G401.6 (cell line): ENCODE measurements around the gene DROSHA.

Source experiments
- FAIRE-seq: peaks from 2 replicates; lab custom pipeline; 2012; peaks lifted over from hg19 to GRCh38; lab: Jason Lieb, UNC

The DROSHA gene

DNA sequence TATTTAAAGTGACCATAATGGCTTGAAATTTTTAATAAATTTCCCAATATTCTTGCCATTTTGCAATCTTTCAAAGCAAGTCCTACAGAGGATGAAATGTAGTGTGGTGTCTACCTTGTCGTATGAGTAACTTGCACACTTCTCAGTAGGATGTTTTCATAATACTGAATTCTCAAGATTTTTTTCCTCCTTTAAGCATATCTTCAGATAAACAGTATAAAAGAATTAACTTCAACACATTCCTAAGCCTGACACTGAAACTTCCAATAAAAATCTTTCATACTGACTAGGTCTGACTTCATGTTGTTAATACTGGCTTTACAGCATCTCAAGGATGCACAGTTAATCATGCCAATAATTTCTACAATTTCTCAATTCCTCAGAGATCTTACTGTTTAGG lies 62.0 kb downstream of the DROSHA start:
- FAIRE-seq: no peak

DNA sequence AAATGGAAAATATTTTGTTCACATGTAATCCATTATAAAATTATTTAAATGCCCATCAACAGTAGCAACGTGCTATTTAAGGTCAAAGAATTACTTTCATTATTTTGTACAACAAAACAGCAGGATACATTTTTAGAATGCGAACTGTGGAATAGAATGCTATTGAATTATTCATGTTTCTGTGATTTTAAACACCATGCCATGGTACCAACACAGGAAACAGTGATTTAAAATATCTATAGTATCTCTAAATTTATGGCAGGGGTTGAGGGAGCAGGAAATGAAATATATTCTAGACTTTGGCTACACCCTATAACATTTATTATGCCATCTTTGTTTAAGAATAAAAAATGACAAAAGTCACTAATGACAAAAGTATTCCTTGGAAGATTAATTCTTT lies 62.4 kb downstream of the DROSHA start:
- no peak for FAIRE-seq

DNA sequence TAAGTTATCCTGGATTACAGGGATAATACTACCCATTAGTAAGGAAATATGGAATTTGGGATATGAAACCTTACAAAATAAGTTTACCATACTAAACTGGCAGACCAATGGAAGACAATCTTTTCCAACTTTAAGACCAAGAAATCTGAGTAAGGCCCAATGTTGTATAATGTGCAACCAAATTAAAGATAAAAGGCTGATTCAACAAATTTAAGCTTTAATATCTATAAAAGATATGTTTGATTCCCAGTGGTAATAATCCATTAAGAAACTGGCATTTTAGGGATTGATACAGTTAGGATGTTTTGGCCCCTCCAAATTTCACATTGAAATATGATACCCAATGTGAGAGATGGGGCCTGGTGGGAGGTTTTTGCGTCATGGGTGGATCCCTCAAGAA lies 66.6 kb downstream of the DROSHA start:
- FAIRE-seq: no peak

DNA sequence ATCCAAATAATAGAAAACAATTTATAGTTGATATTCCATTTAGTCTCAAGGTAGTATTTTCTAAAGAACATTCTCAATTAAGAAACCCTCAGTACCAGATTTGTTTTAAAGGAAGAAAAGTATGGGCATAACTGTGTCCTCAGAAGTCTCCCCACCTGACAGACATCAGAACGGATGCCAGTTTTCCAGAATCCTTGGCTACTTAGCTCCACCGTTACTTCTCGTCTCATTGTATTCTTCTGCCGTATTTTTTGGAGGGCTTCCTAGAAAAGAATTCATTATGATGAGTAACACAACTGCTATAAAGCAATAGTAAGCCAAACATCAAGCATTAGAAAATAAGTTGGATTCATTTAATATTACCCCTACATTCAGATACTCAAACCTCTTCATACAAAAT lies 67.8 kb downstream of the DROSHA start:
- no peak for FAIRE-seq

DNA sequence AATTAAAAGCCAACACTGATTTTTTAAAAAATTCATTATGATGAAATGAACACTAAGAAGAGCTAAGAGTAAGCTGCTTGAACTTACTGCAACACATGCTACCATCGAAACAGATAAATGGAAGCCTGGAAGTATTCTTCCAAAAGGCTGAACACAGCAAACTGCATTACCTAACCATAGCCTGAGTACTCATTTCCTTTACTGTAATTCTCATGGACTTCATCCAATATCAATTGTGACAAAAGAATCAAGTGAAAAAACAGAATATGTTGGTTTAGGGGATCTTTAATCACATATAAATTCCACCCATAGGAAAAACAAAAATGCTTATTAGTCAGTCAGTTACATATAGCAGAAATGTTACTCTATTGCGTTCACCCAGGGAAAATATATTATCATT lies 68.5 kb downstream of the DROSHA start:
- FAIRE-seq: no peak

DNA sequence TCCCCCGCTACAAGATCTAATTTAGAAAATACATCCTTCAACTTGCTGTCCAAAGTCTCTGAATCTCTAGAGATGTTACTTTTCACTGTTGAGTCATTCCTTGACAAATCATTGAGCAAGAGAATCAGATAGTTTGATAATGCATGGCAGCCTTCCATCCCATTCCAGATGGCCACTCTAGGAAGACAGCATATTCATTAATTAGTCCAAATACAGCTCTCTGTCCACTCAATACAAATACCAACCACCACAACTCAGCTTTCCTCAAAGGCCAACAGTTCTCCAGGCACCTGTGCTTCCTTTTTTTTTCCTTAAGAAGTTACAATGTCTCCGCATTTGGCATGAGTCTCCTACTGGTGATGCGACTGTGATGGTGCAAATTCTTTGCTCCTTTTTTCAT lies 72.3 kb downstream of the DROSHA start:
- no peak for FAIRE-seq

DNA sequence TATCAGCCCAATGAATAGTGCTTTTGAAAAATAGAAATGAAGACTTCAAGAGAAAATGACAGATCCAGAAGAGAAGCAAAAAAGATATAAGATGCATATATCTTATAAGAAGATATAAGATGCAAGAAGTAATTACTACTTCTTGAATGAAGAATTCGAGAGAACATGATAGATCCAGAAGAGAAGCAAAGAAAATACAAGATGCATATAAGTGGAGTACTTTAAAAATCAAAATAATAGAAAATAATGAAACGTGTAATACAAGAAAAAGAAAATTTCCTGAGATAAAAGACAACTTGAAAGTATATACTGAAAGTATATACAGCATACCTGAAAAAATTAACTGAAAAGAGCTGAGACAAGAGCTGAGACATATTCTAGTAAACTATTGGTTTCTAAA lies 76.7 kb downstream of the DROSHA start:
- FAIRE-seq: peak; percentile 21

DNA sequence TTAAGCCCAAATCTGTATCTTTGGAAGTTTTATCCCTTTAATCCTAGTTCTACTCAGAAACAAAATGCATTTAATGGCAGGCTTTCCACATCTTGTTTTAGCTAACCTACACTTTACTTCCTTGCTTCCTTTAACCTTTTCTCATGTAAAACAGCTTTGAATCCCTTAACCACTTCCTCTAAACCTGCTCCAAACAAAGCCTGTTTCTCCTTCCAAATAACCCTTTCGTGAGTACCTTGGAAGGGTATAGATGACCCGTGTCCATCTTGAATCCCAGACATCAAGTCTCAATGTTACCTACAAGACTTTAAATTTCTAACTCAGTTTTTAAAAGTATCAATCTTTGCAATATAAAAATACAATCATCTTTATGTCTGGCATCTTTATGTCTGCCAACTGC lies 78.4 kb downstream of the DROSHA start:
- FAIRE-seq: no peak

DNA sequence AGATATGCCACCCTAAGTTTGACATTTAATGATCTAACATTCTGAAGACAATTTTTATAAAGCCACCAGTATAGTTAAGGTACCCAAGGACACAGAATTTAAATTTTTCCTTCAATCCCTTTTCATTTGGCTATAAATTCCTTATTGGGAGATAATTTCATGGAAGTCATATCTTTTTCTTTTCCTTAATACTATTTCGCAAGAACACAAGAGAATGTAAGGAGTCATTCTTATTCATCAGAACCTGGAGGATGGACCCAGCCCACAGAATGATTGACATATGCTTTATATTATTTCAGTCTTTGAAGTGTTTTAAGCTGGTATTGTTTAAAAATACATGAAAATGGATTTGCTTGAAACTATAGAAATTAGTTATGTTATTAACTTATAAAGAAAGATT lies 79.6 kb downstream of the DROSHA start:
- no peak for FAIRE-seq

DNA sequence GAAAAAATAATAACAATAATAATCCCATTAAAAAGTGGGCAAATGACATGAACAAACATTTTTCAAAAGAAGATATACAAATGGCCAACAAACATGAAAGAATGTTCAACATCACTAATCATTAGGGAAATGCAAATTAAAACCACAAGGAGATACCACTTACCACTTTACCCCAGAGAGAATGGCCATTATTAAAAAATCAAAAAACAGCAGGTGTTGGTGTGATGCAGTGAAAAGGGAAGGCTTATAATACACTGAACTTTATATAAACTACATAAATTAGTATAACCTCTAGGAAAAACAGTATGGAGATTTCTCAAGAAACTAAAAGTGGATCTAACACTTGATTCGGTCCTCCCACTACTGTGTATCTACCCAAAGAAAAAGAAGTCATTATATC lies 81.9 kb downstream of the DROSHA start:
- no peak for FAIRE-seq

DNA sequence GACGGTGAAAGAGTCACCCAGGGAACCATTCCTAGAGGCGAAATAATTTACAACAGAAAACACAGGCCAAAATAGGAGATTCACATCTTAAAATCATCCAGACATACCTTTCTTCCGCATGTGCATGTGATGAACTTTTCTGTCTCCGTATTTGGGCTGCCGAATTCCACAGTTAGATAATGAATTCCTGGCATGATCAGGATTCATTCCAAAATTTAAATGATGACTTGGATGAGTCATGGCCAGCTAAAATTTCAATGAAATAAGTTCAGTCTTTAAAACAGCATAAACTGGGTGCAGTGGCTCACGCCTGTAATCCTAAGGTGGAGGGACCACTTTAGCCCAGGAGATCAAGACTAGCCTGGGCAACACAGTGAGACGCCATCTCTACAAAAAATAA lies 82.7 kb downstream of the DROSHA start:
- no peak for FAIRE-seq

DNA sequence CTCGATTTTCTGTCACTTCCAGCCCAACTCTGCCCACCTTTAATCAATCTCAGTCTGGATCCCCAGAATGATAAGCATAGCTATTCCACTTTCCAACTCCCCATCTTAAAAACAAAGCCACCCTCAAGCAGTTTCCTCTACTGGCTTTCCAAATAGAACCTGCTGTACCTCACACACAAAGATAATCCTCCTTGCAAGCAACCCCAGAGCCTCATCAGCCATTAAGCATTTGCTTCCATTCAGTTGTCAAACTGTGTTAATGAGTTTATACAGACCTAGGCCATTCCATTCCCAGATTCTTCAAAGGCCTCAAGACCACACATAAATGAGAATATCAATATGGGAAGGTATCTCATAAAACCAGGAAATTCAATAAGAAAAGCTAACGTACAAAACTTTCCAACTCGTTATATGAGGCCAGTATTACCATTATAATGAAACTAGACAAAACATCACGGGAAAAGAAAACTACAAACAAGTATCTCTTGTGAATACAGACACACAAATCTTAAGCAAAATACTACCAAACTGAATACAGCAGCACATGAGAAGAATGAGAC lies 86.8 kb downstream of the DROSHA start:
- no peak for FAIRE-seq

DNA sequence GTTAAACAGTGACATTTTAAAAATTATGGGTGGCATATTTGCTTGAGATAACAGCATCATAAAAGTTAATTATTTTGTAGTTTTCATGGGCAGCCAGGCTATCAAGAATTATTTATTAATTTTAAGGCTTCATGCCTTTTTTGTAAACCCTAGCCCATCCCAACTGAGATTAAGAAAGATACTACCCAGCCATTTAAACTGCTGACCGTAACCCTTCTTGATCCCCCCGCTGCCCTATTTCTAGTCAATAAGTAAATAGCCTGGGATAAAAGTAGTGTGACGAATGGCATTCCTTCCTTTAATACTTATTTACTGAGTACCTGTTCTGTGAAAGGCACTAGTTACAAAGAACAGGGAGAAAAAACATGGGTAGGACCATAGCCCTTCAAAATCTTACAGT lies 88.3 kb downstream of the DROSHA start:
- FAIRE-seq: no peak

DNA sequence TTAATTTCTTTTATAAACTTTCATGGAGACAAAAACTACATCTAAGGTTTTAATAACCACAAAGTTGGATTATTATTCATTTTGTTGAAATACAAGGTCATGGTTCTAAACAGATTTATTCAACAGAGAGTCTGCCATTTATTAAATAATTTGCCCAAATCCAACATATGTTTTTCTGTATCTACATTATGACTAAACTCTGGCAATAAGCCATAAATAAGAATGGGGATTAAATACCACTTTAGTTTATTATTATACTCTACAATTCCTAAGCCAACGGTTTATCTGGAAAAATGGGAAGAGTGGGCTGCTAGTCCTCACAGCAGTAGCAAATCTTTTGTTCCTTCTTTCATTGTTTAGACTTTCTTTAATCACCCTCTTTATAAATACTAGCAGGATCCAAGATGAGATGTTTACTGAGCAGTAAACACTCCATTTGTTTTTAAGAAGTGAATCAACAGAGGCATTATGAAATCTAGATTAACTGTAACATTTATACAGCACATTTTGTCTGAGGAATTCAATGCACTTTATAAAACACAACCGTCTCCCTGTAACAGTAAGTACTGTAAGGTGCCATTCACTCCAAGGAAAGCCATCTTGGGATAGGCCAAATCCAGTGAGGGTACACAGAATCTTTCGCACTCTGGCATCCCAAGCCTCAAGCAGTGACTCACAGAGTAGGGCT lies 89.7 kb downstream of the DROSHA start:
- FAIRE-seq: no peak

DNA sequence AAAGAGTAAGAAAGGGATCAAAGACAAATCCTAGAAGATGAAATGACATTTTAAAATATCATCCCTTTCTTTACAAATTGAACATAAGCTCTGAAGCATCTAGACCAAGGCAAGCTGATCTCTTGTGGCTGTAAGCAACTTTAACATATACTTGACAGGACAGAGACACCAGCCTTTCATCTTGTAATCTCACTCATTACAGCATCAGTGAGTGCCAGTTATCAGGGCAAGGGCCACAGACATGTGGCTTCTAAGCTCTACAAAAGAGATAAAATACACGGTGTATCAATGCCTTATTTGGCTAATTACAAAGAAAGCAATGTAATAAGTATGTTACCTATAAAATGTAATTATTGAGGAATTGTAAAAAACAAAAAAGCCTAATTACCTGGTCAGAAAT lies 95.0 kb downstream of the DROSHA start:
- FAIRE-seq: no peak

DNA sequence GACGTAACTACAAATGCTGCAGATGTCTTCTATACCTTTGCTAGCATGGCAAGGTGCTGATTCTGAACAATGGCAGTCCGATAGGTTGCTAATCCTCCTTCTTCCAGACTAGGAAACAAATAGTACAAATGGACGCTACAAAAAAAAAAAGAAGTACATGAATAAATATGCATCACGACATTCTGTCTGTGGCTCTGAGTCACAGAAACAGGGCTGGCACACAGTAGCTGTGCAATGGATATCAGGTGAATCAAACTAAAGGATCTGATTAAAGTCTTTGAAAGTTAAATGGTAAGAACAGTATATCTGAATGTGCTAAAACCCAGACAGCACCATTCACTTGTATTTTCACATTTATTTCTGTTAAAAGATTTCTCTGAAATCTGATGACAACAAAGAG lies 96.2 kb downstream of the DROSHA start:
- no peak for FAIRE-seq

DNA sequence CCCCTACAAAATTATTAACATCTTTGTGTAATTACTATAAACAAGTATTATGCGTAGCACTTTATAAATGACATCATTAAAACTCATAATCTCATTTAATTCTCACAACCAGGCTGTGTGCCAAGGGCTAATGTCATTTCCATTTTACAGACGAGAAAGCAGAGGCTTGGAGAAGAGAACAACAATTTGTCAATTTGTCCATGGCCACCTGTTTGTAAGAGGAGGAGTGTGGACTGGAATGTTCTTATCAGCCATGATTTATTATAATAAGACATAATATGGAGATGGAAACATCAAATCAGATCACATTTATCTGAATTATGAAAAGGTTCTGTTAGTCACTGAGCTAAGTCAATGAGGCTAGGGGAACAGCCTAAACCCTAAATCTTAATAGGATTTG lies 97.0 kb downstream of the DROSHA start:
- no peak for FAIRE-seq

DNA sequence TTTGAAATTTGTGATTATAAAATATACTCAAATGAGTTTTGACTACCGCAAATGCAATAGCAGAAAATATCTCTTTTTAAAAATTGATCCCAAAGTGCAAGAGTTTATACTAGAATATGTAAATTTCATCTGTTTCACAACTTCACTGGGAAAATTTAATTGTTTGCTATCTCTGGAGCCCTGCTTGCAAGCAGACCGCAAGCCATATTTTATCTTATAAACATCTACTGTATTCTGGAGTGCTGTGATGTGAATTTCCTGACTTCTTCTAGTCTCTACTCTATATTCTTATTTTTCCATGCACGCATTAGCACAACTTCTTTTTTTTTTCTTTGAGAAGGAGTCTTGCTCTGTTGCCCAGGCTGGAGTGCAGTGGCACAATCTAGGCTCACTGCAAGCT lies 98.7 kb downstream of the DROSHA start:
- no peak for FAIRE-seq

DNA sequence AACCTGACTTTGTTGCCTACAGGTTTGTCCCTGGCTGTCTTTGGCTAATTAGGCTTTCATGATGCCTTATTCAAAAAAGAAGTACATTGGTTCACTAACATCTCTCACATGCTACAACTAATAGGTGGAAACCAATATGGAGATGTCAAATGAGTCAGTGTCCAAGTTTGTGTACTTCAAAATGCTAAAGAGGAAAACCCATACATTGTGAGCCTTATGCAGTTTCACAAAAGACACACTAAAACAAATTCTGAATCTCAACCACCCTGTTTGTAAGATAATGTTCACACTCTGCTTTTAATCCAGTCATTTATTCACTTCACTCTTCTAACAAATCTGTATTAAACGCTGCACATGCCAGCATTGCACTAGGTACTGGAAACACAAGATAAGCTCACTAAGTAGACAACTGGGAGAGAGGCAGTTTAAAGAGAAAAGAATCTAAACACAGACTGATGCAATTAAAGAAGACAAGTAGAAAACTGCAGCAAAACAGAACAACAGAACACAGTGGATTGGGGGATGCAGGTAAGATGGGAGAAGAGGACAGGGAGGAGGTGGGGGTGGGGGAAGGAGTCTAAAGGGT lies 104.1 kb downstream of the DROSHA start:
- FAIRE-seq: no peak

DNA sequence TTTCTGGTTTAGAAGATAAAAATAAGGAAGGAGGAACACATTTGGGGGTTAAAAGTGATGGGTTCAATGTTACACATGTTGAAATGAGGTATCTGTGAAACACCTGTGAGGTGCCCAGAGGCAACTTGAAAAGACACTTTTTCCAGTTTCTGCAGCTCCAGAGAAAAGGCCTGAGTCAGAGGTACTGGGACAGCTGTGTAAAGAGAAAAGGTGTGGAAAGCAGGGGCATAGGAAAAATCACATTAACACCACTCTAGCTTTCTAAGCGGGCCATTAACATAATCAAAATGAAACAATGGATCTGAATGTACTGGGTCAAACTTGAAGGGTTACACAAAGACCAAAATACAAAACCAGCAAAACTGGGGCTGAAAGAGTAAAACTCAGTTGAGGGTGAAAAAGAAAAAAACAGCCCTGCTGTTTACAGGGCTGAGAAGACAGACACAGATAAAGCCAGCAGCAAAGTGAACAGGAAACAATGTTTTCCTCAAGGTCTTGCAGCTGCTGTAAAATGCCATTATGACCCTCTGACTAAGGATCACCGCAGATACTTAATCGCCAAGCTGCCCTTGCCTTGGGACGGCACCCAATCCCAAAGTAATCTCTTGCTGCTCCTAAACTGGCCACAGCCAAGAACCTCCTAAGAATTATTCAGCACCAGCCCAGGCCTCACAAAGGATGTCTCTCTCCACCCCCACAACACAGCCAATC lies 104.7 kb downstream of the DROSHA start:
- no peak for FAIRE-seq

DNA sequence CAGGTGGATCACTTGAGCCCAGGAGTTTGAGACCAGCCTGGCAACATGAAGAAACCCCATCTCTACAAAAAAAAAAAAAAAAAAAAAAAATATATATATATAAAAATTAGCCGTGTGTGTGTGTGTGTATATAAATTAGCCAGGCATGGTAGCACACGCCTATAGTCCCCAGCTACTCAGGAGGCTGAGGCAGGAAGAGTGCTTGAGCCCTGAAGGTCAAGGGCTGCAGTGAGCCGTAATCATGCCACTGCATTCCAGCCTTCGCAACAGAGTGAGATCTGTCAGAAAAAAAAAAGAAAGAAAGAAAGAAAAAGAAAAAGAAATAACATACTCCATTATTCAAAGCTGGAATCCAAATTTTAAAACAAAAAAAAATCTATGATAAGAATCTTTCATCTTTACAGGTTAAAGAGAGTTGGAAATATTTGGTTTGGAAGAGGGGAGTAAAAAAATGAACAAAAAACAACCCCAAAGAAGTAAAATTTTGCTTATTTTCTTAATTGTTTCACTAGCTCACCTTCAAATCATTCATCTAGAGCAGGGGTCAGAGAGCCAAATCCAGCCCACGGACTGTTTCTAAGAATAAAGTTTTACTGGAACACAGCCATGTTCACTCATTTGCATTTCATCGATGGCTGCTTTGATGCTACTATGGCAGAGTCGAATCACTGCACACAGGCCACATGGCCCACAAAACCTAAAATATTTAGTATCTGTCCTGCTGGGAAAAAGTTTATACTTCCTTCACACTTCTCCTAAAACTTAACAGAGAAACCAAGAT lies 109.9 kb downstream of the DROSHA start:
- FAIRE-seq: no peak

DNA sequence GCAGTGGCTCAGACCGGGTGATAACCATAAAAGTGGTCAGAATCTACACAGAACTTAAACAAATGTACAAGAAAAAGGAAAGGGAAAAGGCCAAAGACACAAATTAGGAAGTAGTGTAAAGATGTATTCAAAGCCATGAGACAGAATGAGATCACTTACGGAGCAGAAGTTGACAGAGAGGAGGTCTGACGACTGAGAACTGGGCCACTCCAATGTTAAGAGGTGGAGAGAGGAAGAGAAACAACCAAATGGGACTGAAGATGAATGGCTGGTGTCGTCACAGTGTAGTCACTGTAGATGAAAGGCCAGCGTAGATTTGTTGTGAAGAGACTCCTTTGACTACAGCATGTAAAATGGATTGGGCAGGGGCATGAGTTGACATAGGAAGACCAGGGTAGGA lies 114.4 kb downstream of the DROSHA start:
- FAIRE-seq: no peak

DNA sequence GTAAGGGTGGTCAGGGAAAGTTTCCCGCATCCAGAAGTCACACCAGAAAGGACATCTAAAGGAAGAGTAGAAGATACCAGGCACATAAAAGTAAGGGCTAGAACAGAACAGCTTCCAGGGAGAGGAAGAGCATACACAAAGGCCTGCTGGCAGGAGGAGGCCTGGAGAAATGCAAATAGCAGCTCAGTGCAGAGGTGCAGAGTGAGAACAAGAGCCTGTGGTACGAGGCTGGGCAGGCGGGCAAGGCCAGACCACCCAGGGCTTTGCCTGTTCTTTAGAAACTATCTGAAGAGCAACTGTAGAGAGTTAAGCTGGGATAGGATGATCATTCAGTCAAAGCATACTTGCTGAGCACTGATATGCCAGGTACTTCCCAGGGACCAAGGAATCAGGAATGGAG lies 115.3 kb downstream of the DROSHA start:
- FAIRE-seq: no peak
